ENCODE measurements around the gene ROS1.
A peak's percentile ranks its signal among the peaks of the same experiment; 100 is the strongest.
"Not testable (repeated sequence)": the region's sequence is repeated elsewhere in the genome, so short reads cannot be mapped to it uniquely, and the experiment has no call there.

Gene ROS1

DNA sequence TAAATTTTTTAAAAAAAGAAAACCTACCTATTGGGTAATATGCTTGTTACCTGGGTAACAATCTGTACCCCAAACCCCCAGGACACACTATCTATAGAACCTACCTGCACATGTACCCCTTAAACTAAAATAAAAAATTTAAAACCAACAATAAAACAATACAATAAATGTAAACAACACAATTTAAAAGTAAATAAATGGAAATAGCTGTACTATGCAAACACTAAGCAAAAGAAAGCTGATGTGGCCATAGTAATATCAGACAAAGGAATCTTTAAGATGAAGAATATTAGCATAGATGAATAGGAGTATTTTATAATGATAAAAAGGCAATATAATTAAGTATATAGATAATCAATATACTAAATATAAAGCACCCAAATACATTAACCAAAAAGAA lies 50.3 kb downstream of the ROS1 start:
- no peak for DNase-seq

DNA sequence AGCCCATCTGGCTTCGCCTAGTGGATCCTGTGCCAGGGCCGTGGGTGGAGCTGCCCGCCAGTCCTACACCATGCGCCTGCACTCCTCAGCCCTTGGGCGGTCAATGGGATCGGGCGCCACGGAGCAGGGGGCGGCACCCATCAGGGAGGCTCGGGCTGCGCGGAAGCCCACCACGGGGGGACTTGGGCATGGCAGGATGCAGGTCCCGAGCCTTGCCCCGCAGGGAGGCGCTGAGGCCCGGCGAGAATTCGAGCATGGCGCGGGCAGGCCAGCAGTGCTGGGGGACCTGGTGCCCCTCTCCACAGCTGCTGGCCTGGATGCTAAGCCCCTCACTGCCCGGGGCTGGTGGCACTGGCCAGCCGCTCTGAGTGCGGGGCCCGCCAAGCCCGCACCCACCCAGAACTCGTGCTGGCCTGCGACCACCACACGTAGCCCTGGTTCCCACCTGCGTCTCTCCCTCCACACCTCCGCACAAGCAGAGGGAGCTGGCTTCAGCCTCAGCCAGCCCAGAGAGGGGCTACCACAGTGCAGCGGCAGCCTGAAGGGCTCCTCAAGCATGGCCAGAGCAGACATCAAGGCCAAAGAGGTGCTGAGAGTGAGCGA lies 52.4 kb downstream of the ROS1 start:
- DNase-seq: no peak

DNA sequence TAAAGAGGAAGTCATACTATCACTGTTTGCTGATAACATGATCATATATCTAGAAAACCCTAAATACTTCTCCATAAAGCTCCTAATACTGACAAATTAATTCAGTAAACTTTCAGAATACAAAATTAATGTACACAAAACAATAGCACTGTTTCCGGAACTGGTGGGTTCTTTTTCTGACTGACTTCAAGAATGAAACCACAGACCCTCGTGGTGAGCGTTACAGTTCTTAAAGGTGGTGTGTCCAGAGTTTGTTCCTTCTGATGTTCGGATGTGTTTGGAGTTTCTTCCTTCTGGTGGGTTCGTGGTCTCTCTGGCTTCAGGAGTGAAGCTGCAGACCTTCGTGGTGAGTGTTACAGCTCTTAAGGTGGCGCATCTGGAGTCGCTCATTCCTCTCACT lies 53.5 kb downstream of the ROS1 start:
- not testable (repeated sequence) for DNase-seq

DNA sequence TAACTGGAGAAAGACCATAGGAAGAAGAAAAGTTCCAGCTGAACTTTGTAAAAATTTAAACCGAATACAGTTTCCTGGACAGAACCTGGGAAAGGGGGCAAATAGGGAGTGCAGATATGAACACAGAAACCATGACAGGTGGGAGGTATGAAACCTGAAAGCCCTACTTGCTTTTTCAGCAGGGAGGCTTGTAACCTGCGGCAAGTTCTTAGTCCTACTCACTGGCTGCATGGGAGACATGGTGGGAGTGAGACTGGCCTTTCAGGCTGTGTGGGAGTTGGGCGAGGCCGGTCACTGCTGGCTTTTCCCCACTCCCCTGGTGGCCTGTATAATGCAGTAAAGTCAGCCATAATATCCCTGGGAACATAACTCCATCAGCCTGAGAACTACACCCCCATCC lies 54.2 kb downstream of the ROS1 start:
- no peak for DNase-seq

DNA sequence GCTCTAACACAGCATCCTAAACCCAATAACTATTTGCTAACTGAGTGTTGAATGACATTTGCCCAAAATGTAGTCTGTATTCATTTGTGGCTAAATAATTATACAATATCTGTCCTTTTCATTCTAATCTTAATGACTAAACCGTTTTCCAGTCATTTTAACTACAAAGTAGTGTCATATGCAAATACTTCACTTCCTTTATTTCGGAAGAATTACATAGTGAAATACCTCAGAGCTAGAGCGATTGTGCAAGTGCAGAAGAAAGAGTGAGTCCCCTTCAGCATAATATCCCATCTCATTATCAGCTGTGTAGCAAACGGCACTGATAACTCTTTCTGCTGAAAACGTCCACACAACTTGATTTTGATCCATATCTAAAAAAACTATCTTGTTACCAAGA lies 66.2 kb downstream of the ROS1 start:
- DNase-seq: no peak

DNA sequence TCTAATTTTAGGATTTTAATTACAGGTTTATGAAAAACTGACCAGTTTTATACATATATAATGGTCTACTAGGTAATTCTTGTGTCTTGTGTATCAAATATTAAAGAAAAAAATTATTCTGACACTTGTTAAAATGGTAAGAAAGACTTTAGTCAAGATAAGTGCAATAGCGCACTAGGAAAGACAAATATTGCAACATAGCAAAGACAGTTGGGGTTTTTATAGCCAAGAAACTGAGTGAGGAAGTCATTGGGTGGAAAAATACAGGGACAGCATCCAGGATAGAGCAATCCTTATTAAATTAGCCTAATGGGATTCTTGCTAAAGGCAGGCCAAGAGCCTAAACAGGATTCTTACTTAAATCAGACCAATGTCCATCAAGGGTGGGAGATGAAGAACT lies 71.1 kb downstream of the ROS1 start:
- DNase-seq: no peak

DNA sequence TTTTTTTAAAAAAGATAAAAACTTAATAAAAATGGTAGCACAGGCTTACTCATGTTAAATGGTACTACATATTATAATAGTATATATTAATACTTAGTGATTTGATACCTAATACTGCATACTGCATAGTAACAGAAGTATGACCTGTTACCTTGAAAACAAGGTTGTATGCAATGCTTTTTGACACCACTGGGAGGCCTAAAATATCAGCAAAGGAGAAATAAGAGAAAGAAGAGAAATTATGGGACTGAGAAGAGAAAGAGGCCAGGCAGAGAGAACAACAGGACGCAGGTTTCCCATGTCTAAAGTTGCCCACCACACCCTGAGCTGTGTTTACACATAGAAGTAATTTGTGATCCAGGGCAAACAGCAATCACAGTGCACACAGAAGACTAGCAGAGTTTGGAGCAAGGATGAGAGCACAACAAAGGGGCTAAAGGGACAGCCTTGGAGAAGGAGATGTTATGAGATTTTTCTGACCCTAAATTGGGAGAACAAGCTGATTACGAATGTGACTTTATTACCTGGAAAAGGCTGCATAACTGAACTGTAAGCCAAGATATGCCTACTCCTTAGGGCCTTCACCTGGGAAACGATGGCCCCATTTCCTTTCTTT lies 73.2 kb downstream of the ROS1 start:
- no peak for DNase-seq

DNA sequence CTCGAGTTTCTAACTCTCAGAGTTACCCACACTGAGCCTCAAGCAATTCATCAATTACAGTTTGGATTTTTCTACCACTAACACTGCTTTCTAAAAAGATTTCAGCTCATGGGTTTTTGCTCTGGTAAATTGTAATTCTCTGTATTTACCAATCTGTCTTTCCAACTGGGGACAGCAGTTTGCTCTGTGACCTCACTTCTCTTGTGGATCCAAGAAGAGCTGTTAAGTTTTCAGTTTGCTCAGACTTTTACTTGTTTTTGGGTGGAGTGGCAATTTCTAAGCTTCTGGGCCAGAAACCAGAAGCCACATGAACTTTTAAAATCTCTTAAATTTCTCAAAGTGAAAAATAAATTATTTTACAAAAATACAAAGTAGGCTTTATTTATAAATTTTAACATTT lies 74.2 kb downstream of the ROS1 start:
- no peak for DNase-seq

DNA sequence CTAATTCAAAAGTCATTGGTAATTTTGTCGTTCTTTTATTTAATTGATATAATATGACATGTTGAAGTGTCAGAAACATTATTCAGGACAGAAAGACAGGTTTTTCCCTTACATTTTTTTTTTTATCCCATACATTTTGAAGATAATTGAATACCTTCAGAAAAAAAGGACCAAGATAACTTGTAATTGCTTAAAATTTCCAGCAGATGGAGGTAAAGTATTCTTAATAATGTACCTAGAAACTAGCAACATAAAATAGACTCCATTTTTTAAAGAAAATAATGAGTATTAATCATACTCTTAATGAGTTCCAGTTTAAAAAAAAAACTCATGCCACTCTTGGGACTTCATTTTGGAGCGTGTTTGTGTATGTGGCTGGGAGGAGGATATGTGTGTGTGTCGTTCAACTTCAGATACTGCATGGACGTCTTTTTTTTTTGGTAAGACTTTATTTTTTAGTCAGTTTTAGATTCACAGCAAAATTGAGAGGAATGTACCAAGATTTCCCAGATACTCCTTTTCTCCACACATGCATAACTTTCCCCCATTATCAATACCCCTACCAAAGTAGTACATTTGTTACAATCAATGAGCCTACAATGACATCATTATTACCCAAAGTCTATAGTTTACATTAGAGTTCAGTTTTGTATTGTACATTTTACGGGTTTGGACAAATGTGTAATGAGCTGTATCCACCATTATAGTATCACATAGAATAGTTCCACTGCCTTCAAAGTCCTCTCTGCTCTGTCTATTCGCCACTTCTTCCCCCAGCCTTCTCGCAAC lies 79.4 kb downstream of the ROS1 start:
- peak; percentile 42 for DNase-seq

DNA sequence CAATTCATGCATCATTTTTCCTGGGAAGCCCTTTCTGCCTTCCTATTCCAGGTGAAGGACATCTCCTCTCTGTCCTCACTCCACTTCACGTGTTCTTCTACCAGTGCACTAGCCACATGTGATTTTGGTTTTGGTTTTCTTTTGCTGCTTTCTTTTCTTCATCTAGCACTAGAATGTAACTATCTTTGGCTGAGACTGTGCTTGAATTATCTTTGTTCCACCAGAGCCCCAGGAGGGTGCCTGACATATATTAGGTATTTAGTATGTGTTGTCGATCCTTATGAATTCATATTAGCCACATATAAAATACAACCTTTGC lies 80.5 kb downstream of the ROS1 start:
- no peak for DNase-seq

DNA sequence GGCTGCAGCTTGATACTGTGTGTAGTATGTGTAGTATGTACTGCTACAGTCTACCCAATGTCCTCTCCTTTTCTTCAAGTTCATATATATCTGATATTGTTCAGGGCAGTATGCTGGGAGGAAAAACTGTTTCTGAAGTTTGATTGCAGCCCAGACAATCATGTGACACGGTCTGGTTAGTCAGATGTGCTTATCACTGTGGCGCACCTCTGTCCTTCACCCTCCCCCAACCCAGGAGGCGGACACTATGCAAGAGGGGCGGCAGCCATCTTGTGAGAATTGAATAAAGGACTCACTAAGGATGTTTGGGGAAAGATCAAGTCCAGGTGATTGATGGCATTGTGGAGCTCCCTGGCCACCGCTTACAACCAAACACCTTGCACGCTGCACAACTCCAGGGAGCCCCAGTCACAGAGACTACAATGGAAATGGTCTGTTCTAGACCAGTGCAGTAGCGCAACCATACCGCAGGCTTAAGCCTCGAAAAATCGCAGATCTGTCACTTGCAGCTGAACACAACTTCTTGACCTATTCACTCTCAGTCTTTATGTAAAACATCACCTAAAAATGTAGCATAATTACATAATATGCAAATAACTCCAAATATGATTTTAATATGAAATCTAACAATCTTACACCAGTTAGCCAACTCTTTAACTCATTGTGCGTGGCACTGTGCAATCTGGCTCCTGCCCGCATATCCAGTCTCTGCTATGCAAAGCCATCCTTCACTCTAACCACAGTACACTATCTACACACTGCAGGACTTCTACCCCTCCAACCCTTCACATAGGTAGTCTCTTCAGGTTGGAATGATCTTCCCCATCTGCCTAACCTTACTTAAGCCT lies 81.1 kb downstream of the ROS1 start:
- no peak for DNase-seq

DNA sequence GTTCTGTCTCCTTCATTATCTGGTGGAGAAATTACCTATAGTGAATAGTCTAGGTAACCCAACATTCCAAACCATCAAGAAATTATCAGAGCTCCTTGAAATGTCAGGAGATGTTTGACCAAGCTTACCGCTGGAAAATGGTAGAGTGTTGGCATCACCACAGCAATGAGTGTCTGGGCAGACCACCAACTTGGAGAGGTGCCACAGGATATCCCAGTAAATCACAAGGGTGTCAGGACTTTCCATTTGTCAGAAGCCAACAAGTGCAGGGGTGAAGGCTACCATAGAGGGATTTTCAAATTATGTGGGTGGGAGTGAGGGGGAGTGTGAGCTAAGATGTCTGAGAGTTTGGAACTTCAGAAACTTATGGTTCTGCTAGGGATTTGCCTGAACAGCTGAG lies 87.2 kb downstream of the ROS1 start:
- DNase-seq: no peak

DNA sequence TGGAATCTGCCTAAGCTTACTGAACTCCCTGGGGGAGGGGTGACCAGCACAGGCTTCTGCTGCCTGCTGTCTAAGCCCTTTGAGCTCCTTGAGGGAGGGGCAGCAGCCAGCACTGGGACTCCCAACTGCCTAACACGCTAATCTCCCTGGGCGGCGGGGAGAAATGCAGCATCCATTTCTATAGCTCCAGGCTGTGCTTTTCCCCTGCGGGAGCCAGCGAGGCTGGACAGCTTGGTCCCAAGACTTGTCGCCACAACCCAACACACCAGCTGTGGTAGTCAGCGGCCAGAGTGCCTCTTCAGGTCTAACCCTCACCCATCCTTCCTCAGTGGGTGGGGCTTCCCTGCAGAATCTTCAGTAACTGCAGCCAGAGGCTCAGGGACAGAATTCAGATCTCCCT lies 95.8 kb downstream of the ROS1 start:
- DNase-seq: no peak

DNA sequence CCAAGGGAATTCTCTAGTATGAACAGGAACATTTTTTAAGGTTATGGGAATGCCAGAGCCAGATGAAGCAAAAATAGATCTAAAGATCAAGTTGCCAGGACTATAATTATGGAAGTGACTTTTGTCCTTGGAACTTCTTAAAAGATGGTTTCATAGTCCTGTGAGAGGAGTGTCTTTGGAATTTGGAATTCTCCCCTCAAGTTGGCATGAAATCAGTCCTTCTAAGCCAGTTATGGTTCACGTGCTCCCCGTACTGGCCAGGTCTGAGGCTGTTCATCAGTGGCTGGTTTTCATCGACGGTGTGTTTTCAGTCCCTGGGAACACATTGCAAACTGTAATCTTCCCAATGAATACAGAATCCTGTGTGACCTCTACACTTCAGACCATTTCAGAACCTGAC lies 97.2 kb downstream of the ROS1 start:
- DNase-seq: no peak

DNA sequence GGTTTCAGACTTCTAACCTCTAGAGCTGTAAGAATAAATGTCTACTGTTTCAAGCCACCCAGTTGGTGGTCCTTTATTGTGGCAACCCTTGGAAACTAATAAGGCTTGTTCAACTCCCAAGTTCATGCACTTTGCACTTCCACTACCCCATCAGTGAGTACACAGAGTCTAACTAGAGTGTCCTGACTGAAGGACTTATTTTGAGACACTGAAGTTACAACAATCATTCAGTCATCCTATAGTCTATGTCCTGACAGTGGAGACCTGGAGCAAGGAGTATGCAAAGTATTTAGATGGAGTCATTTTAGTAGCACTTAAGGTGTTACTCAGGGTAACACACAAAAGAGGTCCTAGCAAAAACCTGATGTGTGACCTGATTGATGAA lies 97.7 kb downstream of the ROS1 start:
- DNase-seq: no peak

DNA sequence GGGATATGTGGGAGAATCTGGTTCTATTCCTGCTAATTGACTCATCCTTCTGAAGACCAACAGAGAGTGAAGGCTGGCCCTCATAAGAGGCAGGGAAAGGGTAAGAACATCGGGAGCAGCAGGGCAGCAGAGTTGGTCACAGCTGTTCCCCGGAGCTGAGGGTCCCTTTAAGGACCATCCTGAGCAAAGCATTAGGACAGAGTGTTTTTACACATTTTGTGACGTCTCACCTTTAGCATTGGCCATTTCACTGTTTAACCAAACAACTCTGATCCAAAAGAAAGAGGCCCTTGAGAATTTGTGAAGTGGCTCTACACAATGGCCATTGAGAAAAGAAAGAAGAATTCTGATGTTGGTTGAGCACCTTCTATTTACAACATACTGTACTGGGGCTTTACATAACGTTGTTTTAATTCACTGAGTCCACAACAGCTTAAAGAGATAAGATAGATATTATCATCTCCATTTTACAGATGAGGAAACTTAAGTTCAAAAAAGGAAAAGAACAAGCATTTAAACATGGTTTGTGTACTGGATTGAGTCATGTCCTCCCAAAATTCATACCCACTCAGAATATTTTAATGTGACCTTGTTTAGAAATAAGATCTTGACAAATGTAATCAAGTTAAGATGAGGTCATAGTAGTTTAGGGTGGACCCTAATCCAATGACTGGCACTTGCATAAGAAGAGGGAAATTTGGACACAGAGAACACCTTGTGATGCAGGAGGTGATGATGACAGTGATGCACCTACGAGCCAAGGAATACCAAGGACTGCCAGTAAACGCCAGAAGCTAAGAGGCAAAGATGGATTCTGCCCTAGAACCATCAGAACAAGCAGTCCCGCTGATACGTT lies 98.4 kb downstream of the ROS1 start:
- no peak for DNase-seq

DNA sequence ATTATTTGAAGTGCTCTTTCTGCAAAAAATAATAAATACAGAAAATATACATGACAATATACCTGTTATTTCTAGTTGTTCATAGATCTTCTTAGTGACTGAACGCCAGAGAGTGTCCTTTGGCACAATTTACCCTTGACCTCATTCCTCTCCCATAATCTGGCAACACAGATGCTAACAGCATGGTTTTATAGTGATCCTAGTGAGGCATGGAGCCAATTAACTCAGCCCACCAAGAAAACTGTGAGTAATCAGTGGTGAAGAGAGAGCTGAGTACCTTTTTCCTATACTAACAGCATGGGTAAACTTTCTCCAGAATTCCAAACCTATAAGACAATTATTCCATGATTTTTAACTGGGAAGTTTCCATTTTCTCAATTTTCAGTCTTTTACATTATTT lies 99.3 kb downstream of the ROS1 start:
- no peak for DNase-seq

DNA sequence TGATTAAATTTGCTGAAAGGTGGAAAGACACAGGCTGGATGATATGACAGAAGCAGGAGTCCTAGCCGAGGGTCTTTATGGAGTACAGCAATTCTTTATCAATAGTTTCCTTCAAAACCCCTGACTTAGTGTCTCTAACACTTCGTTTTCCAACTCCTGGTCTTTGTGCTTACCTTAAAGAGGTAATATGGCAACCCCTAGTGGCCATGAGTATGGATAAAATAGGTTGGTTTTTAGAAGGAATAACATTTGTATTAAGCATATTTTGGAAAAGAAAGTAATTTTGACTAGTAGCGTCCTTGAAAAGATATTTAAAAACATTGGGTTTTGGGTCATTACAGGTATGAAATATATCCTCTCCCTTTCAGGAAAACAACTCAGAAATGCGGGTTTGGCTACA lies 108.5 kb downstream of the ROS1 start:
- DNase-seq: no peak

DNA sequence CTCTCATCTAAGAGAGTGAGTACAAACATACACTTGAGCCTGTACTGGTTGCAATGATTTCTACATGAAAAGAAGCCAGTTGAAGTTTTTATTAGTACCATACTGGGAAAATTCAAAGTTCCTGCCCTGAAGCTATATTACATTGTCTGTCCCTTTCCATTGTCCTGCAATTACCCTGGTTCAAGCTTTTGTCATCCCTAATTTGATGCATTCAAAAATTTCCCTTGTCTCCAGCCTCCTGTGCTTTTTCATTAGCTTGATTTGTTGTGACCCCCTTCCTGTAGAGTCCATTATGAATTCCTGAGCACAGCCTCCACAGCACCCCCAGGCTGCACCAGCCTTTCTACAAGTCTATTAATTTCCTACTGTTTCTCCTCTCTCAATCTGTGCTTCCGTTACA lies 114.0 kb downstream of the ROS1 start:
- no peak for DNase-seq

DNA sequence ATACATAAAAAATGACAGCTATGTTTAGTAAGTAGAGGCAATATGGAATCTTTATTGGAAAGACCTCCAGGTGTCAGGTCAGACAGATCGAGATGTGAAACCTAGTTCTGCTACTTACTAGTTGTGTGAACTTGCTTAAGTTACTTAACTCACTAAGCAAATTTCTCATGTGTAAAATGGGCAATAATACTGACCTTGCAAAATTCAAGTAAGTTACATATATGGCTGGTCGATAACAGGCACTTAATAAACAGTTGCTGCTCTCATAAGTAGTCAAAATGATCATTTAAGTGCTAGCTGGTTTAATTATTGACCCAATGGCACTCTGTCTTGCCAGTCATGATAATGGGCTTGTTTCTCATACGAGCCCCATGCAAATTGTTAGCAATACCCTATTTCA lies 114.4 kb downstream of the ROS1 start:
- no peak for DNase-seq

DNA sequence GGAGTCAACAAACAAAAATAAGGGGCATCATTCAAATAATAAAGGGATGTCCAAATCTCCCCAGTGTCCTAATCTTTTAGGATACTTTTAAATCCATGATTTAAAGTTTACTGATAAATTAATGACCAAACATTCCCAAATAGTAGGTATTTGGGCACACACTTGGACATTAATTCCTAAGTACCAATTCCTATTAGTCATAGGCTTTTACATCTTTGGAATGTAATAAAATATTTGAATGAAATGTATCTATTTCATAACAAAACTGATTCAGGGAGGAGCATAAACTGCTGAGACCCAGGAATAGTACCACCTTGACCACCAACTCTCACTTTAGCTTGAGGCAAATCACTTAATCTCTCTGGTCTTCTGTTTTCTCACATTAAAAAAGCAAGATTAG lies 116.1 kb downstream of the ROS1 start:
- no peak for DNase-seq

DNA sequence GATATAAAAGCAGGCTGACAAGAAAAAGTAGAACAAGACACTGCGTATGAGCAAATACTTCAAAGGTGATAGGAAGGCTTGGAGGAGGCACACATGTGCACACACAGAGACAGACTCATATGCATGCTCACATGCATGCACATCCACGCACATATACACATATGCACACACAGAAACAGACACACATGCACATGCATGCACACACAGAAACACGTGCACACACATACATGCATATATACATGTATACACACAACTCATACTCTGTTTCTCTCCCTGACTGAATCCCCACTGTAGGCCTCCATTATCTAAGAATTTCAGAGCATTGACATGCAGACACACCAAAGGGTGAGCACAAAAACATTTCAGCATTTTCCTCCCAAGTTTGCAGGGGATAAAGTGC lies 116.7 kb downstream of the ROS1 start:
- DNase-seq: no peak

DNA sequence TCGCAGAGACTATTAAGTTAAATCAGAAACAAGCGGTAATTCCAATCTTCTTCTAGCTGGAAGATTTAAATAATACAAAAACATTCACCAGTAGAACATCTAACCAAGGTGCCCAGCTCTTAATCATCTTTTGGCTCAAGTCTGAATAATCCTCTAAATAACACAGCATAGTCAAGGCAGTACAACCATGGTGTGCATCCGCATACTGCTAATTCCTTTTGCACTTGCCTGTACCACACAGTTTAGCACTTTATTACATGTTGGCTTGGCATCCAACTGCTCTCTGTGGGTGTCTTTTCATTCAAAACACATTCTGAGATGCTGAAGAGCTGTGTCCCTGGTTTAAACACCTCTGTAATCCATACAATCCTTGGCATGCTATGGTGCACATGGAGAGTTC lies 118.1 kb downstream of the ROS1 start:
- DNase-seq: no peak
